Heart right ventricle (tissue), 16 donors: ENCODE results near the gene PLCG1. TPM values are rescaled to one million over a fixed set of nuclear protein-coding genes. Genes with fewer than 3 reads are reported as not detected.
A peak's percentile ranks its signal among the peaks of the same experiment; 100 is the strongest.

Source experiments
- ATAC-seq, 8 donors: fragments of 200-7000 bp; cut with Tn5 transposase; one replicate each; pipeline ENCODE4 v1.9.1; 2020; ENCODE audit warnings: mild to moderate bottlenecking in 8 of 8, moderate library complexity in 8 of 8, moderate number of reproducible peaks in 1 of 8
- DNase-seq, 2 donors: peaks; one replicate each; pipeline ENCODE4 v3.0.0-alpha.2; 2020
- H3K27ac ChIP-seq, 10 donors: fragments of 200-600 bp; sonication (generic) in 2 of 10; one replicate each; pipeline versions ENCODE4 v1.5.0 to v1.8.0; 2020 to 2022; ENCODE audit warnings: mild to moderate bottlenecking in 3 of 10
- H3K27me3 ChIP-seq, 7 donors: fragments of 200-600 bp; one replicate each; pipeline ENCODE4 v1.8.0; 2021 to 2022; ENCODE audit warnings: mild to moderate bottlenecking in 2 of 7
- H3K36me3 ChIP-seq, 9 donors: fragments of 200-600 bp; sonication (generic) in 1 of 9; one replicate each; pipeline versions ENCODE4 v1.5.0 to v1.8.0; 2020 to 2022; ENCODE audit warnings: mild to moderate bottlenecking in 2 of 9
- H3K4me1 ChIP-seq, 9 donors: fragments of 200-600 bp; sonication (generic) in 1 of 9; one replicate each; pipeline versions ENCODE4 v1.5.0 to v1.8.0; 2020 to 2022; ENCODE audit warnings: mild to moderate bottlenecking in 4 of 9
- H3K4me3 ChIP-seq, 10 donors: fragments of 200-600 bp; sonication (generic) in 2 of 10; one replicate each; pipeline versions ENCODE4 v1.5.0 to v1.8.0; 2020 to 2022; ENCODE audit warnings: mild to moderate bottlenecking in 7 of 10, moderate library complexity in 2 of 10
- H3K9me3 ChIP-seq, 11 donors: fragments of 200-600 bp in 10 of 11; sonication (generic) in 2 of 11; one replicate each; pipeline versions ENCODE4 v1.5.0 to v1.8.0; 2013 to 2022; ENCODE audit warnings: mild to moderate bottlenecking in 2 of 11, control low read depth in 1 of 11, moderate library complexity in 1 of 11
- WGBS, 2 donors: extraction: QIAGEN DNeasy Blood & Tissue Kit; methylation state at CpG; one replicate each; pipeline ENCODE4 v1.1.7; 2013; ENCODE audit warnings: inconsistent platforms in 1 of 2; 5-methylcytosine and 5-hydroxymethylcytosine counted together
- intact Hi-C, 10 donors: fragments of 100-400 bp; cut with DNase I; formaldehyde crosslinking; loops; one replicate each; pipeline versions ENCODE4 v1.11.1 to v1.14.2; 2022
- polyA plus RNA-seq, 2 donors: library from polyadenylated mRNA; stranded (reverse); fragments of 200-250 nt; gene quantifications; one replicate each; pipeline ENCODE4 v1.2.3, GENCODE V29; 2013
- total RNA-seq, 10 donors: library from RNA; stranded (reverse); fragmentation: NEBNext Ultra II Directional in 3 of 10; extraction: Animal tissue kit (Norgen Biotek cat#: 25700) in 3 of 10; gene quantifications; one replicate each; pipeline versions ENCODE4 v1.2.1 to v1.2.4, GENCODE V29; 2021 to 2023
- TF ChIP-seq, protein P1 (sequence below), 9 donors: fragments of 200-600 bp; sonication (generic) in 2 of 9; IDR thresholded peaks; one replicate each; pipeline versions ENCODE4 v1.5.0 to v1.8.0; 2021 to 2022; ENCODE audit warnings: antibody characterized with exemption in 9 of 9, mild to moderate bottlenecking in 5 of 9, moderate library complexity in 1 of 9
- donor health status: Arrhythmogenic right ventricular cardiomyopathy.
- donor health status: ischemic (EF 13 %, LVEDD 7.1; RV severe dilation, severe dysfunction).
- donor health status: healthy with polysubstance abuse.
- donor health status: DM: no; HTN: yes; CAD: no.
- donor health status: DM: no; HTN: no; CAD: no.
- donor health status: ischemic (EF 25% LVEDD 6.9; RV normal size, moderate dysfunction).
- donor health status: ischemic (EF 25% LVEDD 5.7; RV mildly dilated, moderate dysfunction).
- donor health status: healthy.
- donor health status: DM: yes; HTN: yes; CAD: no.
- donor health status: Ischemic cardiomyopathy.
- donor health status: ischemic (EF 35%, LVEDD 5.7; RV mildly dilated, moderate dysfunction).
- donor health status: nonischemic (EF 11% LVEDD 7.7; RV severe dilation, severe dysfunction).
- donor health status: DM: yes; HTN: yes; CAD: no.
- donor health status: PGD.
- donor health status: ischemic (EF 29% LVEDD 5.4; RV normal size, mild dysfunction).
- donor health status: nonischemic (EF 23%, LVEDD 6.1; RV moderate dilation, normal function).

Gene PLCG1
- total and polyA plus RNA-seq, 12 donors: 36.6 to 81.7 (median 47.9) TPM

DNA sequence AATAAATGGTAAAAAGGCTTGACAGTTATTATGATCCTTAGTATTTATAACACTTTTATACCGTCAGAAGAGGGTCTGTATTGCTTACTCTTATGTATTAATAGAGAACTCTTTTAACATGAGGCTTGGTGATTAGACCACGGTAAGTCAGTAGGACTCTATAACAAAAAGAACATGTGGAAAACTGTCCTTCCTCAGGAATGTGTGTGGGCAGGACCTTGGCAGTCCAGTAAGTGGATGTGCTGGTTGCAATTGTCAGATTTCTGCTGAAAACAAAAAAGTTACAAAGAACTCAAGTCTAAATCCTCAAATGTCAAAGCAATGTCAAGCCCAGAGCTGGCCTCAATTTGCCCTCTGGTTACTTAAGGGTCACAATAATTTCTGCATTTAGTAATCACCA lies 81.1 kb downstream of the PLCG1 start:
- H3K27me3 ChIP-seq: no peaks in the 10 kb centered on the region
- H3K4me3 ChIP-seq: no peak overlapping the region
- peak overlapping the region in 1 of 10 donors; percentile 7 for H3K27ac ChIP-seq
- no peaks in the 10 kb centered on the region for H3K36me3 ChIP-seq
- ATAC-seq (peak in 4 of 8 donors; percentile 30 to 53 (median 42)), DNase-seq (no peak)
- H3K4me1 ChIP-seq: peaks cover 2 to 45% (median 15%) of the 10 kb centered on the region in 9 donors
- H3K9me3 ChIP-seq: no peaks in the 10 kb centered on the region
- TF ChIP-seq, protein P1, sequence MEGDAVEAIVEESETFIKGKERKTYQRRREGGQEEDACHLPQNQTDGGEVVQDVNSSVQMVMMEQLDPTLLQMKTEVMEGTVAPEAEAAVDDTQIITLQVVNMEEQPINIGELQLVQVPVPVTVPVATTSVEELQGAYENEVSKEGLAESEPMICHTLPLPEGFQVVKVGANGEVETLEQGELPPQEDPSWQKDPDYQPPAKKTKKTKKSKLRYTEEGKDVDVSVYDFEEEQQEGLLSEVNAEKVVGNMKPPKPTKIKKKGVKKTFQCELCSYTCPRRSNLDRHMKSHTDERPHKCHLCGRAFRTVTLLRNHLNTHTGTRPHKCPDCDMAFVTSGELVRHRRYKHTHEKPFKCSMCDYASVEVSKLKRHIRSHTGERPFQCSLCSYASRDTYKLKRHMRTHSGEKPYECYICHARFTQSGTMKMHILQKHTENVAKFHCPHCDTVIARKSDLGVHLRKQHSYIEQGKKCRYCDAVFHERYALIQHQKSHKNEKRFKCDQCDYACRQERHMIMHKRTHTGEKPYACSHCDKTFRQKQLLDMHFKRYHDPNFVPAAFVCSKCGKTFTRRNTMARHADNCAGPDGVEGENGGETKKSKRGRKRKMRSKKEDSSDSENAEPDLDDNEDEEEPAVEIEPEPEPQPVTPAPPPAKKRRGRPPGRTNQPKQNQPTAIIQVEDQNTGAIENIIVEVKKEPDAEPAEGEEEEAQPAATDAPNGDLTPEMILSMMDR (IDR thresholded peaks at IDR 0.05): no peak
- 68% methylated on average over 2 of the region's 2 CpGs for WGBS, 2 donors
- intact Hi-C loops: no loop called here

DNA sequence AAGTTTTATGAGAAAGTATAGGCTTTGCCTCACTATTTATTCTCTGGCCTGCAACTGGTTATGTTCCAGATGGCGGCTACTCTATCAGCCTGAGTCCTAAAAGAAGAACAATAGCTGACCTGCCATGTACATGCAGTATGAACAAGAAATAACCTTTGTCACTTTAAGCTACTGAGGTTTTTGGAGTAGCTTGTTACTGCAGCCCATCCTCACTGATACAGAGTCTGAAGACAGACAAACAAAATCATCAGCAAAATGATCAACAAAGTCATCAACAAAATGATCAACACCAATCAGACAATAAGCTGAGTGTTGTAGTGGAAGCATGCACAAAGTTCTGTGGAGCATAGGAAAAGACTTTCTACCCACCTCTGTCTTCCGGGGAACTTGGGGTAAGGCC lies 82.5 kb downstream of the PLCG1 start:
- 98 to 100% methylated on average over 2 of the region's 2 CpGs for WGBS, 2 donors
- ATAC-seq: no peak
- H3K27ac ChIP-seq: no peak overlapping the region
- no peaks in the 10 kb centered on the region for H3K27me3 ChIP-seq
- TF ChIP-seq, protein P1 (IDR thresholded peaks at IDR 0.05): no peak
- intact Hi-C loops: no loop called here
- H3K36me3 ChIP-seq: no peaks in the 10 kb centered on the region
- no peaks in the 10 kb centered on the region for H3K9me3 ChIP-seq
- no peak overlapping the region for H3K4me3 ChIP-seq
- DNase-seq: no peak
- H3K4me1 ChIP-seq: peaks cover 2 to 39% (median 14%) of the 10 kb centered on the region in 9 donors

DNA sequence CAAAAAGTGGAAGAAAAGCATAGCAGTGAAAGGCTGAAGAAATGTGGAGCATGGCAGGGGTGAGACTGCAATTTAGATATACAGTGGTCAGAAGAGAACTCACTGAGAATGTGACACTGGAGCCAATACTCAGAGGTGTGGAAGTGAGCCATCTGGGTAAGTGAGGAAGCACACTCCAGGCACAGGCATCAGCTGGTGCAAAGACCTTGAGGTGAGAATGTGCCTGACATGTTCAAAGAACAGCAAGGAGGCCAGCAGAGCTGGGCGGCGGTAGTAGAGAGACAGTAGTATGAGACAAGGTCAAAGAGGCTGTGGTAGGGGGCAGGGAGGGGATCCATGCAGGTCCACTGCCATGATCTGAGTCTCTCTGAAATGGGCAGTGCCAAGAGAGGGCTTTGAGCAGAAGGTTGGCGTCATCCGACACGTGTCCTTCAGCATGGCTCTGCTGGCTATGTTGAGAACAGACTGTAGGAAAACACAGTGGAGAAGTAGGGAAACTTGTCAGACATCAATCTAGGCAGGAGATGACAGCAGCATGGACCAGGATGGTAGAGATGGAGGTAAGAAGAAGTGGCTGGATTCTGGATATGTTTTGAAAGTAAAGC lies 84.4 kb downstream of the PLCG1 start:
- WGBS, 2 donors: 93 to 96% methylated on average over 5 of the region's 5 CpGs
- Histone ChIP-seq H3K4me1 (peaks cover 2 to 39% (median 14%) of the 10 kb centered on the region in 9 donors), H3K4me3 (no peak overlapping the region), H3K9me3 (no peaks in the 10 kb centered on the region), H3K27me3 (no peaks in the 10 kb centered on the region), H3K36me3 (no peaks in the 10 kb centered on the region), H3K27ac (peak overlapping the region in 6 of 10 donors; percentile 13 to 57 (median 32))
- TF ChIP-seq, protein P1 (IDR thresholded peaks at IDR 0.05): no peak
- ATAC-seq: peak in 3 of 8 donors; percentile 16 to 27 (median 19)
- intact Hi-C loops: no loop called here
- DNase-seq: no peak

DNA sequence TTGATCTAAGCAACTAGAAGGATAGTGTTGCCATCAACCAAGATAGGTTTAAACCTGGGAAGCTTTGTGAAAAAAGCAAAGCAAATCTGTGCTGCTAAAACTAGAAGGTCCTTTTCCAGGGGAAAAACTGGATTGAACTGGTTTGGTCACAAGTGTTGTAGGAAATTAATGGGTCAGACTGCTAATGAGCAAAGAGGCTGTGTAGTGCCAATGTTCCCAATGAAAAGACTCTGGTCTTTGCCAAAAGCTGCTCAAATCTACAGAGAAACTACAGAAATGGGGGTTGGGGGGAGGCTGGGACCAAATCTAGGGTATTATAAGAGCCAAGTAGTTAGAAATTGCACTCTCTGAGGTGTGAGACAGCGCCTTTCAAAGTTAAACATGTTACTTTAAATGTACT lies 85.0 kb downstream of the PLCG1 start:
- no peaks in the 10 kb centered on the region for H3K9me3 ChIP-seq
- no peaks in the 10 kb centered on the region for H3K27me3 ChIP-seq
- peak overlapping the region in 8 of 10 donors; percentile 12 to 57 (median 27) for H3K27ac ChIP-seq
- WGBS, 2 donors: 96 to 97% methylated on average over 1 of the region's 1 CpG
- H3K36me3 ChIP-seq: no peaks in the 10 kb centered on the region
- TF ChIP-seq, protein P1 (IDR thresholded peaks at IDR 0.05): no peak
- peaks cover 2 to 39% (median 14%) of the 10 kb centered on the region in 9 donors for H3K4me1 ChIP-seq
- no peak for DNase-seq
- intact Hi-C loops: no loop called here
- ATAC-seq: peak in 2 of 8 donors; percentile 17 to 41
- H3K4me3 ChIP-seq: no peak overlapping the region
